ENCODE measurements around the gene ZNF774.

Gene ZNF774

DNA sequence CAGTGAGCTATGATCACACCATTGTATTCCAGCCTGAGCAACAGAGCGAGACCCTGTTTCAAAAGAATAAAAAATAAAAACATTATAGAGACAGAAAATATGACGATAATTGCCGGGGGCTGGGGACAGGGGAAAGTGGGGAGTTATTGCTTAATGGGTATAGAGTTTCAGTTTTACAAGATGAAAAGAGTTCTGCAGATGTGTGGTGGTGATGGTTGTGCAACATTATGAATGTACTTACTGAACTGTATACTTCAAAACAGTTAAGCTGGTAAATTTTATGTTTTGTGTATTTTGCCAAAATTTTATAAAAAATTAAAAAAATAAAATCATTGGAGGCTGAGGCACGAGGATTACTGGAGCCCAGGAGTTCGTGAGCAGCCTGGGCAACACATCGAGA lies 24.8 kb upstream of the ZNF774 start:
- TF ChIP-seq, protein P1, sequence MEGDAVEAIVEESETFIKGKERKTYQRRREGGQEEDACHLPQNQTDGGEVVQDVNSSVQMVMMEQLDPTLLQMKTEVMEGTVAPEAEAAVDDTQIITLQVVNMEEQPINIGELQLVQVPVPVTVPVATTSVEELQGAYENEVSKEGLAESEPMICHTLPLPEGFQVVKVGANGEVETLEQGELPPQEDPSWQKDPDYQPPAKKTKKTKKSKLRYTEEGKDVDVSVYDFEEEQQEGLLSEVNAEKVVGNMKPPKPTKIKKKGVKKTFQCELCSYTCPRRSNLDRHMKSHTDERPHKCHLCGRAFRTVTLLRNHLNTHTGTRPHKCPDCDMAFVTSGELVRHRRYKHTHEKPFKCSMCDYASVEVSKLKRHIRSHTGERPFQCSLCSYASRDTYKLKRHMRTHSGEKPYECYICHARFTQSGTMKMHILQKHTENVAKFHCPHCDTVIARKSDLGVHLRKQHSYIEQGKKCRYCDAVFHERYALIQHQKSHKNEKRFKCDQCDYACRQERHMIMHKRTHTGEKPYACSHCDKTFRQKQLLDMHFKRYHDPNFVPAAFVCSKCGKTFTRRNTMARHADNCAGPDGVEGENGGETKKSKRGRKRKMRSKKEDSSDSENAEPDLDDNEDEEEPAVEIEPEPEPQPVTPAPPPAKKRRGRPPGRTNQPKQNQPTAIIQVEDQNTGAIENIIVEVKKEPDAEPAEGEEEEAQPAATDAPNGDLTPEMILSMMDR (IDR thresholded peaks at IDR 0.05; ENCODE audit: borderline replicate concordance, insufficient read depth, low read depth, low read length), result no peak
- no peak overlapping the region for H3K4me3 ChIP-seq (ENCODE audit: low read depth, low read length)

DNA sequence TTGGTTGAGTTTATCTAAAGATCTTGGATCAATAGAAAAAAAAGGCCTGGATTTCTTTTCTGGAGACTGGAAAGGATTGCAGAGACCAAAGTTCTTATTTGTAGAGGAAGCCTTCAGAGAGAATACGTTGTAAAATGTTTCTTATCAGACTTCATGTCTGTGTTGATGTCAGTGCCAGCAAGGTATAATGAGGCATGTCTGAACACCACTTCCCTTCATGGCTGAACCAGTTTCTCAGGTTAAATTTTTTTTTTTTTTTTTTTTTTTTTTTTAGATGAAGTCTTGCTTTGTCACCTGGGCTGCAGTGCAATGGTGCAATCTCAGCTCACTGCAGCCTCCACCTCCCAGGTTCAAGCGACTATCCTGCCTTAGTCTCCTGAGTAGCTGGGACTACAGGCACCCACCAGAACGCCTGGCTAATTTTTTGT lies 17.8 kb upstream of the ZNF774 start:
- H3K4me3 ChIP-seq (ENCODE audit: low read depth, low read length), result no peak overlapping the region
- TF ChIP-seq, protein P1 (IDR thresholded peaks at IDR 0.05; ENCODE audit: borderline replicate concordance, insufficient read depth, low read depth, low read length), result no peak

DNA sequence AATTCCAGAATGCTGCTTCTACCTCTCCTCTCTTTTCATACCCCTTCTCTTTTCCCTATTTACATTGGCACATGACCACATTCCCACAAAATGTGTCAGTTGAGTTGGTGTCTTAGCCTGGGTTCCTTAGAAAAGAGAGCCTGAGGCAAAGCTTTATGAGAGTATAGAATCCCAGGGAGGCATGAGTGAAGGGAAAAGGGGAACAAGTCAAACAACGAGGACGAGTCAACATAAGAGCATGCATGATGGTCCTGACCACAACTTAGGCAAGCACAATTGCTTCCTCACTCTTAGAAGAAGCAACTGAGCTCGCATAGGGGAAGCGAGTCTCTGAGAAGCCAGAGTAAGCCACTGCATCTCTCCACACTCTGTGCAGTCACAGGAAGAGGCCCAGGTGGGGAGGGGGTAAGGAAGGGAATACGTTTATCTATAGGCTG lies 15.4 kb upstream of the ZNF774 start:
- H3K4me3 ChIP-seq (ENCODE audit: low read depth, low read length), result no peak overlapping the region
- TF ChIP-seq, protein P1 (IDR thresholded peaks at IDR 0.05; ENCODE audit: borderline replicate concordance, insufficient read depth, low read depth, low read length), result no peak

DNA sequence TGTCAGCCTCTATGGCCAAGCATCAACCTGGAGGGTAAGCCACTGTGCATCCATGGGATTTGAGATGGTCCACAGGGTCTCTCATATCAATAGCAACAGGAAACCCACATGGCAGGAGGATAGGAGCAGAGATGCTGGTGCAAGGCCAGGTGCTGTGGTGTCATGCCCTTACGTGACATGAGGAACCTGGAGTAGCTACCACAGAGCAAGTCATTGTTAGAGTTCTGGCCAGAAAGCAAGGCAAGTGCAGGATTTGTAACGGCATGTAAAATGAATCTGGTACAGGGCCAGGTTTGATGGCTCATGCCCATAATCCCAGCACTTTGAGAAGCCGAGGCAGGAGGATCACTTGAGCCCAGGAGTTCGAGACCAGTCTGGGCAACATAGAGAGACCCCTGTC lies 14.8 kb upstream of the ZNF774 start:
- no peak overlapping the region for H3K4me3 ChIP-seq (ENCODE audit: low read depth, low read length)
- TF ChIP-seq, protein P1 (IDR thresholded peaks at IDR 0.05; ENCODE audit: borderline replicate concordance, insufficient read depth, low read depth, low read length), result no peak

DNA sequence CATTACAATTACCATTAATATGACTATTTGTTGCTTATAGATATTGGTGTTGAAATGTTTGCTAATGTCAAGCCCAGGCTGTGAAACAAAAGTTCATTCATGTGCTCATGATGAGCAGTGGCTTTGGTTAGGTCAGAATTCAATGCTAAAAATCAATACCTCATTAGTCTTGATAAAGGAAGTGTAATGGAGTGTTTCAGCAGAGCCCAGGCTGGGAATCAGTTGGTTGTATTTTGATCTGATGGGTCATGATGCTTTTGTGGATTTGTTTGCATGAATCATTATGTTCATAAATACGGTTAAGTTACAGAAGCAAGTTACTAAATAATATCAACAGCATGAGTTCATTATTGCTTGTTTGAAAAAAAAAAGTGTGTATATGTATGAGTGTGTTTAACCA lies 13.6 kb upstream of the ZNF774 start:
- no peak overlapping the region for H3K4me3 ChIP-seq (ENCODE audit: low read depth, low read length)
- TF ChIP-seq, protein P1 (IDR thresholded peaks at IDR 0.05; ENCODE audit: borderline replicate concordance, insufficient read depth, low read depth, low read length), result no peak

DNA sequence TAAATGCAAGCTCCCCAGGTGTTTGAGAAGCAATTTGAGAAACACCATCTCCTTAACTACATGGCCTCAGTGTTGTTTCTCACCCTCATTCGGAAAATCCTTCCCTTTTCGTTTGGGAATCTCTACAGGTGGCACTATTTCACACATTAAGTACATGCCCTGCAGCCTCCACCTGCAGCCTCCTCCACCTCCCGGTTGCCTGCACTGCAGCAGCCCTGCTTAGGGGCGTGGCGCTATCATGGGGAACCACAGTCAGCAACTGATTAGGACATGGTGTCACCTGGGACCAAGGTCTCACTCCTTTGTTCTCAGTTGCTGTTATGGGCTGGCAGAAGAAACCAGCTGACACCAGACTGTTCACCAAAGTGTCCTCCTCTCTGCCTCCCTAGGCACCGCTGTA lies 11.7 kb upstream of the ZNF774 start:
- TF ChIP-seq, protein P1 (IDR thresholded peaks at IDR 0.05; ENCODE audit: borderline replicate concordance, insufficient read depth, low read depth, low read length), result no peak
- H3K4me3 ChIP-seq (ENCODE audit: low read depth, low read length), result no peak overlapping the region

DNA sequence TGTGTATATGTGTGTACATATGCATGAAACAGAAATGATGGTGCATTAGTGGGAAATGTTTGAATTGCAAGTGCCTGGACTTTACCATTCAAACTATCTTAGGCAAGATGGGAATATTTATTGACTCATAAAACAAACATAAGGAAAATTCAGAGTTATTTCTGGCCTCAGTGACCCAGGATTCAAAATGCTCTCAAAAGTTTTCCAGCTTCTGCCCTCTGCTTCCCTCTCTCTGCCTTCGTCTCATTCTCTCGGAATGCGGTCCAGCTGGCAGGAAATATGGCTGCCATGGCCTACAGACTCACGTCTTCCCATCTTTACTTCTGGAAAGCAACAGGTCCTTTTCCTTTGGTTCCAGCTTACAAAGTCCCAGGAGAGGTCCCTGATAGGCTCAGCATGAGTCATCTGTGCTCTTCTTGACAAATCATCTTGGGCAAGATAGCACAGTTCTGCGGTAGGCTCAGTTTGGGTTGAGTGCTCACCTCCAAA lies 8.7 kb upstream of the ZNF774 start:
- TF ChIP-seq, protein P1 (IDR thresholded peaks at IDR 0.05; ENCODE audit: borderline replicate concordance, insufficient read depth, low read depth, low read length), result no peak

More for the DNA sequence above, 8.7 kb upstream of the ZNF774 start:
- no peak overlapping the region for H3K4me3 ChIP-seq (ENCODE audit: low read depth, low read length)
